H1 (cell line): ENCODE data around the gene CTSL. TPM values are rescaled to one million over a fixed set of nuclear protein-coding genes. Genes with fewer than 3 reads are reported as not detected.

Experiments
- GABPA ChIP-seq: IDR thresholded peaks from 2 replicates; pipeline ENCODE4 v1.6.1; 2011; ENCODE audit warnings: mild to moderate bottlenecking, low read length, moderate library complexity, borderline replicate concordance; ENCODE audit not compliant: insufficient read depth
- KDM1A ChIP-seq: fragments of 200-600, 300-600 bp; sonication (generic); IDR thresholded peaks from 2 replicates; pipeline ENCODE4 v1.7.1; 2016; ENCODE audit warnings: mild to moderate bottlenecking, low read length, borderline replicate concordance
- NANOG ChIP-seq: IDR thresholded peaks from 2 replicates; pipeline ENCODE4 v1.6.1; 2011; ENCODE audit warnings: low read length, low read depth, mild to moderate bottlenecking, inconsistent platforms; ENCODE audit not compliant: insufficient read depth, poor library complexity, severe bottlenecking
- polyA plus RNA-seq, 7 experiments: library from polyadenylated mRNA; depleted of rRNA in 3 of 7; stranded (reverse) in 5 of 7; unstranded in 2 of 7; fragments of >200 nt in 5 of 7; fragments of 200-250 nt in 2 of 7; gene quantifications; 1 replicate in 5 of 7; 2 replicates in 1 of 7; 4 replicates in 1 of 7; pipeline versions ENCODE4 v1.2.1 to v1.2.3, GENCODE V29; 2011 to 2013; ENCODE audit warnings: missing spikeins in 2 of 7, mixed read lengths in 2 of 7
- total RNA-seq: library from RNA; stranded (reverse); fragmentation: NEBNext Ultra II Directional; extraction: Animal tissue kit (Norgen Biotek cat#: 25700); gene quantifications from 2 replicates; pipeline ENCODE4 v1.2.1, GENCODE V29; 2021

The CTSL gene
- total and polyA plus RNA-seq, 2 of the 8 experiments (the other 6 are each of a cell fraction or from before 2014, with no cell fraction given): 34.2 to 38.2 TPM

- TF ChIP-seq NANOG (no peak), KDM1A (no peak), GABPA (no peak)
These were observed 23.0 kb downstream of the CTSL start (continued) for GRCh38 chr9:87748881-87749280.
